ENCODE results near the gene TYW1.
A peak's percentile ranks its signal among the peaks of the same experiment; 100 is the strongest.
"Not testable (repeated sequence)": the region's sequence is repeated elsewhere in the genome, so short reads cannot be mapped to it uniquely, and the experiment has no call there.

TYW1 gene

DNA sequence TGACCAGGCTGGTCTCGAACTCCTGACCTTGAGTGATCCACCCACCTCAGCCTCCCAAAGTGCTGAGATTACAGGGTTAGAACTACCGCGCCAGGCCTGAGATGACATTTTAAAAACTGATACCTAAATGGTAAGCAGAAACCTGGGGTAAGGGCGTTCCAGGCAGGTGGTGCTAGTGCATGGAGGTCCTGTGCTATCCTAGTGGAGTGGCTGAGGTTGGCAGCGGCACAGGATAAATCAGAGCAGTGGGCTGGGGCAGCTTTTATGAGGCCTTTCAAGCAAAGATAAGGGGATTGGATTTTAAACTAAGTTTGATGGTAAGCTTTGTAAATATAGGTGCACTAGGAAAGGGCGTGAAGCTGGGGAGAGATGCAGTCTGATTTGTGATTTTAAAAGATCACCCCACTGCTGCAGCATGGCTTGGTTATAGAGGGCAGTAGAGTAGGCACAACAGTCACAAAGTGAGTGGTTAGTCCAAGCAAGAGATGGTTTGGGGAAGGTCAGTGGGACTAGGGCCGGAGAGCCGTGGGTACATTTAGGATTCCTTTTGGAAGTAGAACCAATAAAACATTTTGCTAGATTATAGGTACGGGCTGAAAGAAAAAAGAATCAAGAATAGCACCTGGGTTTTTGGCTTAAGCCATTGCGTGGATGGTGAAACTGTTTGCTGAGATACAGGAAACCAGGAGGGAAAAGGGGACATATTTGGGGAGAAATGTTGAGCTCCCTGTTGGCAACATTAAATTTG is 188.5 kb downstream of the TYW1 start:
- in situ Hi-C loops (cut with HindIII; ENCODE audit: low pct_unique_long_range_greater_than_20kb, low sequenced_read_pairs); DNase-seq (ENCODE audit: low read depth in 1 of 2, low spot score in 1 of 2): not testable (repeated sequence)

GRCh38 chr7:67185660-67186129 is 189.1 kb downstream of the TYW1 start:
- in situ Hi-C loops (cut with HindIII; ENCODE audit: low pct_unique_long_range_greater_than_20kb, low sequenced_read_pairs); DNase-seq (ENCODE audit: low read depth in 1 of 2, low spot score in 1 of 2): not testable (repeated sequence)

- DNase-seq (ENCODE audit: low read depth in 1 of 2, low spot score in 1 of 2); in situ Hi-C loops (cut with HindIII; ENCODE audit: low pct_unique_long_range_greater_than_20kb, low sequenced_read_pairs): not testable (repeated sequence)
These were observed 192.5 kb downstream of the TYW1 start for GRCh38 chr7:67189160-67189559.

DNA sequence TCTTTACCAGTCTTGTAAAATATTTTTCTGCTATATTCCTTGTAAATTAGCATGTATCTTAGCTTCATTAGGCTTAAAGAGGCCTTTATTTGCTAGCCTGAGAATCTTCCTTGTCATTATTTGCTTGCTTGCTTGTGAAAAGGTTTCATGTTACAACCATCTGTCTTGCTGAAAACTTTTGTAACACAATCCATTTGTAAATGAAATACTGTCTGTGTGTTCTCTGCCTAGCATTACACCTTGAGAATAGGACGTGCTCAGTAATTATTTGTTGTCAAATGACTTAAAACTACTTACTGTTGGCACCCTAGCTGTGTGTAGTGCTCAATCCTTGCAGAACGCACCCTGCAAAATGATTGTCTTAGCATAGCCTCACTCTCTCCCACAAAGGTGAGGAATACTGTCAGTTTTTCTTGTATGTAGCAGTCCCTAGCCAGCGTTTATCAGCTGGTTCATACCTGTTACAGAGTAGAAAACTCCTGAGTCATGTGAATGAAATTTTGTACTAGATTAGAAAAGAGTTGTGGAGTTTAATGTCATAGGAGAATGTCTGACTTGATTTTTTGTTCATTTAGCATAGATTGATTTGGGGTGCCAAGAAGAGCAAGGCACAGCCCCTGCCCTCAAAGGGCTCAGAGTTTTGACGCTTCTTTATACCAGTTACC is 193.3 kb downstream of the TYW1 start:
- DNase-seq (ENCODE audit: low read depth in 1 of 2, low spot score in 1 of 2), result peak in 1 of 2 experiments; percentile 2
- in situ Hi-C loops (cut with HindIII; ENCODE audit: low pct_unique_long_range_greater_than_20kb, low sequenced_read_pairs), result not testable (repeated sequence)

DNA sequence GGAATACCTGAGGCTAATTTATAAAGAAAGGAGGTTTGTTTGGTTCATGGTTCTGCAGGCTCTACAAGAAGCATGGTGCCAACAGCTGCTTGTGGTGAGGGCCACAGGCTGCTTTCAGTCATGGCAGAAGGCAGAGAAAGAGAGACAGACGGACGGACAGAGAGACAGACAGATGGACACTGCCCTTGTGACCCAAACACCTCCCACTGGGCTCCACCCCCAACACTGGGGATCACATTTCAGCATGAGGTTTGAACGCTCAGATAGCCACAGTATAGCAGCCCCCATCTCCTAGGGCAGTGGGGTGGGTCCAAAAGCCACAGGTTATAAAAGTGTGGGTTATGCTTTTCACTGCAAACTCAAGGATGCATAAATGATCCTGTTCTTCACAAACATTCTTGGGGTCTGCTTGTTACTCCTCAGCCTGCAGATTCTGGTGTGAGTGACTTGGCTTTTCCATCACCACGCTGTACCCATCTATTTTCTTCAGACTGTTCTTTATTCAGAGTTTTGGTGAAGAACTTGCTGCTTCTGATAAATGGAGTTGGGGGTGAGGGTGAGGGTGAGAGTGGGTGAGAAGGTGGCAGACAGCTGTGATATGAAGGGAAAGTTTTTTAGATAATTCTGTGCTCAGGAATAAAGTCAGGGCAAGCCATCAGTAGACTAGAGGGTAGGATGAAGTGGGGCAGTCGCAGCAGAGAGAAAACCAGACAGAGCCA is 194.5 kb downstream of the TYW1 start:
- in situ Hi-C loops (cut with HindIII; ENCODE audit: low pct_unique_long_range_greater_than_20kb, low sequenced_read_pairs); DNase-seq (ENCODE audit: low read depth in 1 of 2, low spot score in 1 of 2): not testable (repeated sequence)

- DNase-seq (ENCODE audit: low read depth in 1 of 2, low spot score in 1 of 2); in situ Hi-C loops (cut with HindIII; ENCODE audit: low pct_unique_long_range_greater_than_20kb, low sequenced_read_pairs): not testable (repeated sequence)
These were observed 195.6 kb downstream of the TYW1 start for GRCh38 chr7:67192123-67192702.

GRCh38 chr7:67192889-67193613 is 196.4 kb downstream of the TYW1 start:
- DNase-seq (ENCODE audit: low read depth in 1 of 2, low spot score in 1 of 2), result peak in 1 of 2 experiments; percentile 47
- in situ Hi-C loops (cut with HindIII; ENCODE audit: low pct_unique_long_range_greater_than_20kb, low sequenced_read_pairs), result not testable (repeated sequence)

DNA sequence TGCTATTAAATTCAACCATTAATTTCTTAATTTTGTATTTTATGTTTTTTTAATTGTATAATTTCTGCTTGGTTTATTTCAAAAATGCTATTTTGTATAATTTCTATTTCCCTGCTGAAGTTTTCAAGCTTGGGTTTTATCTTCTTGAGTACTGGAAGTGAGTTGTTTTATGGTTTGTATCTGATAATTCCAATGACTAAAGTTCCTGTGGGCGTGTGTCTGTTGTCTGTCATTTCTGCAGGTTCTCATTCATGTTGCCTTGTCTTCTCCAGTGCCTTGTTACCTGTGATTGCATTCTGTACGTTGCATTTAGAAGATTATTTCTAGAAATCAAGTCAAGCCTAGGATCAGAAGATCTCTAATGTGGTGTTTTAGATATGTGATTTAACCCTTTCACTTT is 199.5 kb downstream of the TYW1 start:
- in situ Hi-C loops (cut with HindIII; ENCODE audit: low pct_unique_long_range_greater_than_20kb, low sequenced_read_pairs), result not testable (repeated sequence)

DNA sequence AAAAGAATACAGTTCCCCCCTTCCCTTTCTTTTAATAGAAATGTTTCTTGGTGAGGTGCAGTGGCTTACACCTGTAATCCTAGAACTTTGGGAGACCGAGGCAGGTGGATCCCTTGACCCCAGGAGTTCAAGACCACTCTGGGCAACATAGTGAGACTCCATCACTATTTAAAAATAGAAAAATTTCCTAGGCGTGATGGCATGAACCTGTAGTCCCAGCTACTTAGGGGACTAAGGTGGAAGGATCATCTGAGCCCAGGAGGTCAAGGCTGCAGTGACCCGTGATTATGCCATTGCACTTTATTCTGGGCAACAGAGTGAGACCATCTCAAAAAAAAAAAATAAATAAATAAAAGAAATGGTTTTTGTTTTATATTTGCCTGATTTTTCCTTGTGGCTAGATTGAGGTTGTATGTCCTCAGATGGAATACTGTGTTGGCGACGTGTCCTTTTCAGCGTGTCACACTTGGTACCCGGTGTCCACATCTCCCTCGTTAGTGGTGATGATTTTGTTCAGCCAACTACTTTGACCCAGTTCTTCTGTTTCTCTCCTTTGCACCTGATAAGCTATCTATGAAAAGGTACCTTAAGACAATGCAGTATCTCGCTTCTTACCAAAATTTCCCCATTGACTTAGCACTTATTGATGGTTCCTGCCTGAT is 202.4 kb downstream of the TYW1 start:
- DNase-seq (ENCODE audit: low read depth in 1 of 2, low spot score in 1 of 2); in situ Hi-C loops (cut with HindIII; ENCODE audit: low pct_unique_long_range_greater_than_20kb, low sequenced_read_pairs): not testable (repeated sequence)

More for the DNA sequence above, 199.5 kb downstream of the TYW1 start:
- DNase-seq (ENCODE audit: low read depth in 1 of 2, low spot score in 1 of 2), result not testable (repeated sequence)

GRCh38 chr7:67205772-67206171 is 209.1 kb downstream of the TYW1 start:
- in situ Hi-C loops (cut with HindIII; ENCODE audit: low pct_unique_long_range_greater_than_20kb, low sequenced_read_pairs); DNase-seq (ENCODE audit: low read depth in 1 of 2, low spot score in 1 of 2): not testable (repeated sequence)

DNA sequence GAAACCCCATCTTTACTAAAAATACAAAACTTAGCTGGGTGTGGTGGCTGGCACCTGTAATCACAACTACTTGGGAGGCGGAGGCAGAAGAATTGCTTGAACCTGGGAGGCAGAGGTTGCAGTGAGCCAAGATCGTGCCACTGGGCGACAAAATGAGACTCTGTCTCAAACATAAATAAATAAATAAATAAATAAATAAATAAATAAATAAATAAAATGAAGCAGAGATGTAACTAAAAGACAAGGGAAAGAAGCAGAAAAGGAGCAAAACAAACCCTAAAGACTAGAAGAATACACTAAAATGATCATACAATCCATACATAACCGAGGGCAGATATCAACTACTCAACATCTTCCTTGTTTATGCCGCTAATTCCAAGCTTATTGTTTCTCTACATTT is 209.8 kb downstream of the TYW1 start:
- in situ Hi-C loops (cut with HindIII; ENCODE audit: low pct_unique_long_range_greater_than_20kb, low sequenced_read_pairs), result no loop called here
- no peak for DNase-seq (ENCODE audit: low read depth in 1 of 2, low spot score in 1 of 2)
- no peak for TF ChIP-seq JUND (IDR thresholded peaks at IDR 0.05; ENCODE audit: low read depth)

DNA sequence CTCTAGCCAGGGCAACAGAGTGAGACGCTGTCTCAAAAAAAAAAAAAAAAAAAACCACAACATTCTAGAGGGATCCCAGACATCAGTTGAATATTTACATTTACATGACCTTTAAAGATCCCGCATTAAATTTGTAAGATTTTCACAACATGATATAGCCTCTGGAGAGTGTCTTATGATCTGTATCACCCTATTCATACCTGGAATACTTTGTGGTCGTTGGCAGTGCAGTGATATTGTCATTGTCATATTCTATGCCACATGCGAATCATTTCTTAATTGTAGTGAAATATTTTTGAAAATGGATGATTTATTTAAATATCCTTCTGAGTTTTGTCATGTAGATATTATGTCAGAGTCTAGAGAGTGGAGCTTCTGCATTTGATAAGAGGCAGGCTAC is 212.0 kb downstream of the TYW1 start:
- DNase-seq (ENCODE audit: low read depth in 1 of 2, low spot score in 1 of 2); in situ Hi-C loops (cut with HindIII; ENCODE audit: low pct_unique_long_range_greater_than_20kb, low sequenced_read_pairs): not testable (repeated sequence)
